ENCODE results near the gene MMS22L.

MMS22L gene

GRCh38 chr6:97195117-97195516, 87.9 kb downstream of the MMS22L start:
- no peak for TF ChIP-seq CTCF (IDR thresholded peaks at IDR 0.05; ENCODE audit: low read depth, low read length, missing control alignments)
- H3K4me3 ChIP-seq (ENCODE audit: low read depth, low read length) = no peak overlapping the region
- DNase-seq (ENCODE audit: low read depth) = no peak
- in situ Hi-C loops (cut with HindIII; ENCODE audit: low sequenced_read_pairs) = no loop called here

- DNase-seq (ENCODE audit: low read depth) = peak; percentile 43
- TF ChIP-seq CTCF (IDR thresholded peaks at IDR 0.05; ENCODE audit: low read depth, low read length, missing control alignments) = no peak
- in situ Hi-C loops (cut with HindIII; ENCODE audit: low sequenced_read_pairs) = loop anchor here (5.0 kb wide), 1 partner anchor 103 kb away; no protein-coding TSS in a partner anchor
- no peak overlapping the region for H3K4me3 ChIP-seq (ENCODE audit: low read depth, low read length)
Measured at GRCh38 chr6:97189767-97190166, 93.2 kb downstream of the MMS22L start.

GRCh38 chr6:97187951-97188350, 95.1 kb downstream of the MMS22L start:
- H3K4me3 ChIP-seq (ENCODE audit: low read depth, low read length) = no peak overlapping the region
- TF ChIP-seq CTCF (IDR thresholded peaks at IDR 0.05; ENCODE audit: low read depth, low read length, missing control alignments) = no peak
- in situ Hi-C loops (cut with HindIII; ENCODE audit: low sequenced_read_pairs) = loop anchor here (5.0 kb wide), 1 partner anchor 104 kb away; no protein-coding TSS in a partner anchor
- no peak for DNase-seq (ENCODE audit: low read depth)

- H3K4me3 ChIP-seq (ENCODE audit: low read depth, low read length) = no peak overlapping the region
- peak; percentile 55 for DNase-seq (ENCODE audit: low read depth)
- in situ Hi-C loops (cut with HindIII; ENCODE audit: low sequenced_read_pairs) = loop anchor here (5.0 kb wide), 1 partner anchor 106 kb away; no protein-coding TSS in a partner anchor
- TF ChIP-seq CTCF (IDR thresholded peaks at IDR 0.05; ENCODE audit: low read depth, low read length, missing control alignments) = peak; percentile 89
Measured at GRCh38 chr6:97186416-97186999, 96.5 kb downstream of the MMS22L start.

GRCh38 chr6:97177905-97178304, 105.1 kb downstream of the MMS22L start:
- in situ Hi-C loops (cut with HindIII; ENCODE audit: low sequenced_read_pairs) = no loop called here
- DNase-seq (ENCODE audit: low read depth) = no peak
- no peak for TF ChIP-seq CTCF (IDR thresholded peaks at IDR 0.05; ENCODE audit: low read depth, low read length, missing control alignments)
- no peak overlapping the region for H3K4me3 ChIP-seq (ENCODE audit: low read depth, low read length)

GRCh38 chr6:97176468-97176867, 106.5 kb downstream of the MMS22L start:
- DNase-seq (ENCODE audit: low read depth) = no peak
- no peak for TF ChIP-seq CTCF (IDR thresholded peaks at IDR 0.05; ENCODE audit: low read depth, low read length, missing control alignments)
- H3K4me3 ChIP-seq (ENCODE audit: low read depth, low read length) = no peak overlapping the region
- in situ Hi-C loops (cut with HindIII; ENCODE audit: low sequenced_read_pairs) = no loop called here

Data from astrocyte of the cerebellum (primary cell).